ENCODE measurements around the gene FAM76A. TPM values are rescaled to one million over a fixed set of nuclear protein-coding genes. Genes with fewer than 3 reads are reported as not detected.

Gene FAM76A
- total RNA-seq, 6 experiments from 2014 or later, result 6.7 to 9.2 (median 7.8) TPM

- H3K27me3 Mint-ChIP-seq (ENCODE audit: insufficient read depth), result peaks cover 13% of the 10 kb centered on the region
- H3K27ac Mint-ChIP-seq, result no peak overlapping the region
- H3K4me3 Mint-ChIP-seq, result no peak overlapping the region
- peaks cover 8% of the 10 kb centered on the region for H3K9me3 Mint-ChIP-seq
- TF ChIP-seq, protein P1, sequence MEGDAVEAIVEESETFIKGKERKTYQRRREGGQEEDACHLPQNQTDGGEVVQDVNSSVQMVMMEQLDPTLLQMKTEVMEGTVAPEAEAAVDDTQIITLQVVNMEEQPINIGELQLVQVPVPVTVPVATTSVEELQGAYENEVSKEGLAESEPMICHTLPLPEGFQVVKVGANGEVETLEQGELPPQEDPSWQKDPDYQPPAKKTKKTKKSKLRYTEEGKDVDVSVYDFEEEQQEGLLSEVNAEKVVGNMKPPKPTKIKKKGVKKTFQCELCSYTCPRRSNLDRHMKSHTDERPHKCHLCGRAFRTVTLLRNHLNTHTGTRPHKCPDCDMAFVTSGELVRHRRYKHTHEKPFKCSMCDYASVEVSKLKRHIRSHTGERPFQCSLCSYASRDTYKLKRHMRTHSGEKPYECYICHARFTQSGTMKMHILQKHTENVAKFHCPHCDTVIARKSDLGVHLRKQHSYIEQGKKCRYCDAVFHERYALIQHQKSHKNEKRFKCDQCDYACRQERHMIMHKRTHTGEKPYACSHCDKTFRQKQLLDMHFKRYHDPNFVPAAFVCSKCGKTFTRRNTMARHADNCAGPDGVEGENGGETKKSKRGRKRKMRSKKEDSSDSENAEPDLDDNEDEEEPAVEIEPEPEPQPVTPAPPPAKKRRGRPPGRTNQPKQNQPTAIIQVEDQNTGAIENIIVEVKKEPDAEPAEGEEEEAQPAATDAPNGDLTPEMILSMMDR (IDR thresholded peaks at IDR 0.05), result no peak
- no peak for DNase-seq
- no peaks in the 10 kb centered on the region for H3K4me1 Mint-ChIP-seq (ENCODE audit: low read depth)
- peaks cover 6% of the 10 kb centered on the region; the same call in 1 of the 2 replicates for H3K36me3 Mint-ChIP-seq (ENCODE audit: low read depth)
Observed at GRCh38 chr1:27704958-27705357, 20.8 kb upstream of the FAM76A start.

DNA sequence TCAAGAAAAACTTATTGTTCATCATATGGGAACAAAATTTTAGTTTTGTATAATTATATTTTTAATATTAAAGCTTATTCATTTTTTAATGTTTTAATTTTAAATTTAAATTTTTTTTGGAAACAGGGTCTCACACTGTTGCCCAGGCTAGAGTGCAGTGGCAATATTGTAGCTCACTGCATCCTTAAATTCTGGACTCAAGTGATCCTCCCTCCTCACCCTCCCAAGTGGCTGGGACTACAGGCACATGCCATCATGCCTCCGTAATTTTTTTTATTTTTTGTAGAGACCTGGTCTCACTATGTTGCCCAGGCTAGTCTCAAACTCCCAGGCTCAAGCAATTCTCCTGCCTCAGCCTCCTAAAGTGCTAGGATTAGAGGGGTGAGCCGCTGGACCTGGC, 20.2 kb upstream of the FAM76A start:
- Mint-ChIP-seq H3K9me3 (peaks cover 8% of the 10 kb centered on the region), H3K4me1 (ENCODE audit: low read depth) (no peaks in the 10 kb centered on the region), H3K27me3 (ENCODE audit: insufficient read depth) (peaks cover 8% of the 10 kb centered on the region), H3K4me3 (no peak overlapping the region), H3K36me3 (ENCODE audit: low read depth) (peaks cover 6% of the 10 kb centered on the region; the same call in 1 of the 2 replicates), H3K27ac (no peak overlapping the region)
- TF ChIP-seq, protein P1 (IDR thresholded peaks at IDR 0.05), result no peak
- DNase-seq, result no peak

DNA sequence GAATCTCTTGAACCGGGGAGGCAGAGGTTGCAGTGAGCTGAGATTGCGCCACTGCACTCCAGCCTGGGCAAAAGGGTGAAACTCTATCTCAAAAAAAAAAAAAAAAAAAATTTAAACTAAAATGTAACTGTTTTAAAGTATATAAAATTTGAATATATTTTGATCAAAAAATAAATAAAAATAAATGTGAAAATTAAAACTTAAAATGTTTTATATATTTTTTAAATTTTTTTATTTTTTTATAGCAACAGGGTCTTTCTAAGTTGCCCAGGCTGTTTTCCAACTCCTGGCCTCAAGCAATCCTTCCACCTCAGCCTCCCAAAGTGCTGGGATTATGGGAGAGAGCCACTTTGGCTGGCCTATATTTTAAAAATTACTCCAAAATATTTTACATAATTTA, 15.2 kb upstream of the FAM76A start:
- Mint-ChIP-seq H3K9me3 (no peaks in the 10 kb centered on the region; the same call in 1 of the 2 replicates), H3K27ac (no peak overlapping the region), H3K4me3 (no peak overlapping the region), H3K36me3 (ENCODE audit: low read depth) (0 out of 2 replicates have a peak, but pooled peaks cover under 1% of the 10 kb centered on the region), H3K4me1 (ENCODE audit: low read depth) (no peaks in the 10 kb centered on the region), H3K27me3 (ENCODE audit: insufficient read depth) (peaks cover 10% of the 10 kb centered on the region)
- TF ChIP-seq, protein P1 (IDR thresholded peaks at IDR 0.05), result no peak
- no peak for DNase-seq

DNA sequence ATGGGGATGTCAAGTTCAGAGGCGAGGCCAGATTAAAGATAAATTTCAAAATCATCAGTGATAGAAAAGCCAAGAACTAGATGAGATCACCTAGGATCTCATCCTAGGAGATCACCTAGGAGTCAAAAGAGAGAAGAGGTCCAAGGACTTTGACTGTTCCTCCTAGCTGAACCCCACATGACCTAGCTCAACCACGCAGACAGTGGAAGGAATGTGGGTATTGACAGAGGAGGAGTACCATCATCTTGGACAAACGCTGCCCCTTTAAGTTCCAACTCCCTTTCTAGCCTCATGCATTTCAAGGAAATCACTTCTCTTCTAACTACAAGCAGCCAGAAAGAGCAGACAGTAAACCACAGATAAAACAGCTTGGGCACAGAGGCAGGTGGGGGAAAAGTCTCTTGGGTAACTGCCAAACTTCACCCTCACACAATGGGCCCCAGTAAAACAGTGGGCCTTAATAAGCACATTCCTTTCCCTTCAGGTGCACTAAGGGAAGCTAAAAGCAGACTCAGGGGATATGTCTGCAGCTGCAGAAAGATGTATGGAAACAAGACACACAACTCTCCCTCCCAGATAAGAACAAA, 12.5 kb upstream of the FAM76A start:
- H3K9me3 Mint-ChIP-seq, result peaks cover 6% of the 10 kb centered on the region
- H3K27ac Mint-ChIP-seq, result no peak overlapping the region
- no peak overlapping the region for H3K4me3 Mint-ChIP-seq
- H3K4me1 Mint-ChIP-seq (ENCODE audit: low read depth), result no peaks in the 10 kb centered on the region
- peaks cover 15% of the 10 kb centered on the region for H3K27me3 Mint-ChIP-seq (ENCODE audit: insufficient read depth)
- TF ChIP-seq, protein P1 (IDR thresholded peaks at IDR 0.05), result no peak
- DNase-seq, result no peak
- peaks cover 12% of the 10 kb centered on the region for H3K36me3 Mint-ChIP-seq (ENCODE audit: low read depth)

DNA sequence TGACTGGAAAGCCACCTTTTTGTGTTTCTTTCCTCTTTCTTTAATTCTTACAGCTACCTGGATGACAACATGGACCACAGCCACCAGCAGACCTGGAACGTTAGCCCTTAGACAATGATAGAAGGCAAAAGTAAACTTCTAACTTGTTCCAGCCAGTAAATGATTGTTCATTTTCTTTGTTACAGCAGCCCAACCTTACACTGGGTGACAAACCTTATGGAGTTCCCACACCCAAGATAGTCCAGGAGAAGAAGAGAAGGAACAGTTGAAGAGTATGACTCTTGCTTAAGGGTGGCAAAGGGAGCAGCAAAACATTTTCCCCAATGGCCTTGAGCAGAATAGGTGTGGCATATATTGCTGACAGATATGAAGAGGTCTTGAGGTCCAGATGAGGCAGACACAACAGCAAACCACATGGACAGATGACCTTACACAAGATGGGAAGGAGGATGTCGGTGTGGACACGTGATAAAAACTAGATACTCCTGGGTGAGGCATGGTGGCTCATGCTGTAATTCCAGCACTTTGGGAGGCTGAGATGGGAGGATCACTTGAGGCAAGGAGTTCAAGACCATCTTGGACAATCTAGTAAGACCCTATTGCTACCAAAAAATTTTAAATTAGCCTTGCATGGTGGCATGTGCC, 11.8 kb upstream of the FAM76A start:
- no peak for DNase-seq
- Mint-ChIP-seq H3K4me1 (ENCODE audit: low read depth) (no peaks in the 10 kb centered on the region), H3K36me3 (ENCODE audit: low read depth) (peaks cover 12% of the 10 kb centered on the region), H3K27me3 (ENCODE audit: insufficient read depth) (peaks cover 12% of the 10 kb centered on the region), H3K4me3 (no peak overlapping the region), H3K9me3 (peaks cover 6% of the 10 kb centered on the region), H3K27ac (no peak overlapping the region)
- TF ChIP-seq, protein P1 (IDR thresholded peaks at IDR 0.05), result no peak
